HK-2 (cell line): Measurements from ENCODE around the gene IMPA2.
"Not testable (repeated sequence)": the region's sequence is repeated elsewhere in the genome, so short reads cannot be mapped to it uniquely, and the experiment has no call there.

ENCODE experiments used
- DNase-seq: peaks from one replicate; pipeline ENCODE4 v3.0.0-alpha.2; 2018; ENCODE audit not compliant: unreplicated experiment

Gene IMPA2

DNA sequence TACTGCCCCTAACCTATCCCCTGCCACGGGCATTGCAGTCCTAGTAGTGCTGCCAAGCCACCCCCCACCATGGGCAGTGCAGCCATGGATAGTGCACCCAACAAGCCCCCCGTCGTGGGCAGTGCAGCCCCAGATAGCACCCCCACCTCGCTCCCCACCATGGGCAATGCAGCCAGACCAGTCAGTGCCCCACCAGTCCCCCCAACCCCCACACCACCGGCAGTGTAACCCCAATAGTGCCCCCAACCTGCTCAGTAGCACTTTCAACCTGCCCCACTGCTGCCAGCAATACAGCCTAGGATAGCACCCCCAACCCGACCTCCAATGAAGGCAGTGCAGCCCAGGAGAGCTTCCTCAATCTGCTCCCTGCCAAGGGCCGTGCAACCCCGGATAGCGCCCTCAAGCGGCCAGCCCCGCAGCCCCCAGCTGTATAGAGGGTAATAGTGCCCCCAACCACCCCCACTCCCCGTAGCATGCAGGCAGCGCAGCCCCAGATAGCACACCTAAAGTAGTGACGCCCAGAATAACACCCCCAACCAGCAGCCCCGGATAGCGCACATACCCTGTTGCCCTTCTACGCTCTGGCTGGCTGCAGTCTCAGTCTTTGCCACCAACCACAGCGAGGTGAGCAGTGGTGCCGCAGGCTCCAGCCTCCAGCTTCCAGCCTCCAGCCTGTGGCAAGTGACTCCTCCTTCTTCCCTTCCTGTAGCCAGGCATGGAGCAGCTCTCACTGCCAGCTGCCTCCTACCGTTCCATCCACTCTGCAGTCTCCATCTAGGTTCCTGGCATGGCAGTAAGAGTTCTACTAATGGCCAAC is 66.9 kb downstream of the IMPA2 start:
- DNase-seq: no peak

- DNase-seq: no peak
Observed at GRCh38 chr18:12048827-12049175, 67.5 kb downstream of the IMPA2 start.

DNA sequence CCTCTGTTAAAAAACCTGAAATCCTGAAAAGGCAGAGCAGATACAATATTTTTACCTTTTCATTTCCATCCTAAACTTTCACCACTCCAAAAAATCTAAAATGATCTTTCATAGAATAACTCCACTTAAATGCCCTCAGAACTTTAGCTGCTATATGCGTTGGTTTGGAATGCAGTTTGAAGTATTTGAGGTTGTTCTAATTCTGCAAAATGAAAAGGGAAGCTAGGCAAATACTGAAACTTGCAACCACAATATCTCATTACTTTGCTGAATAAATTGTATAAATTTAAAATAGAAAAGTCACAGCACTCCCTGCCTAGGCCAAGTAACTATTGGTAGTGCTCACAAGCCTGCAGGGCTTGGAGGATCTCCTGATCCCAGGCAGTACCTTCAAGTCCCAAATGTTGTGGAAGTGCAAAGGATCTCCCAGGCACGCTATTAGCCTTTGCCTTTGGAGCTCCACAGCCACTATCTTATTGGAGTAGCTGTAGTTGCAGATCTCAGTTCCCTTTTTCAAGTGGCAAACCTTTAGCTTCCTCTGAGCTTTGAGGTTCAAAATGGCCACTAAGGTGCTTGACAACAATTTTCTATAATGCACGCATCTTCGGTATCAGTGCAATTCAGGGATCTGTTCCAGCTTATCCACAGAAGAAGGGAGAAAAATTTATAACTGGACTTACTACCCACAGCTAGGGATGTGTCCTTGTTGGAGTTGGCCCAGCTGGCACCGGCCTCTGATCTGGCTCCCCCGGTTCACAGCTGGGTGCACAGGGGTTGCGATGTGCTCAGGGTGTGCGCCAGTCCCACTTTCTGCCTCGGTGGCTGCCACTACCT is 68.9 kb downstream of the IMPA2 start:
- DNase-seq: no peak

GRCh38 chr18:12052866-12053265 is 71.6 kb downstream of the IMPA2 start:
- DNase-seq: no peak

DNA sequence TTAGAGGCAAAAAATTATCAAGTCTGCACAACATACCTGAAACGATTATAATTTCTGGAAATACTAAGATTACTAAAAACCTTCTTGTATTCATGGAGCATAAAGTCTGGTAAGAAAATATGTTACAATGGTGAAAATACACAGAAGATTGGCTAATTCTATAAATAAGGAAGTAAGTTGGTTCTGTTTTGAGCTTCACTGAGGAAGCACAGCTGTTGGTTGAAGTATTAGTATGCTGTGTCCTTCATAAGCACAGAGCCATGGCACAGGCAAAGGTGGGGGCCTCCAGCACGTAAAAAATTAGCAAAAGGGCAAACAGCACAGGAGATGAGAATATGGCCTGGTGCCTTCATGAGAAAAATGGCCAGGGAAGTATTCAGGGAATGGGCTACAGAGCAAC is 72.0 kb downstream of the IMPA2 start:
- no peak for DNase-seq

DNA sequence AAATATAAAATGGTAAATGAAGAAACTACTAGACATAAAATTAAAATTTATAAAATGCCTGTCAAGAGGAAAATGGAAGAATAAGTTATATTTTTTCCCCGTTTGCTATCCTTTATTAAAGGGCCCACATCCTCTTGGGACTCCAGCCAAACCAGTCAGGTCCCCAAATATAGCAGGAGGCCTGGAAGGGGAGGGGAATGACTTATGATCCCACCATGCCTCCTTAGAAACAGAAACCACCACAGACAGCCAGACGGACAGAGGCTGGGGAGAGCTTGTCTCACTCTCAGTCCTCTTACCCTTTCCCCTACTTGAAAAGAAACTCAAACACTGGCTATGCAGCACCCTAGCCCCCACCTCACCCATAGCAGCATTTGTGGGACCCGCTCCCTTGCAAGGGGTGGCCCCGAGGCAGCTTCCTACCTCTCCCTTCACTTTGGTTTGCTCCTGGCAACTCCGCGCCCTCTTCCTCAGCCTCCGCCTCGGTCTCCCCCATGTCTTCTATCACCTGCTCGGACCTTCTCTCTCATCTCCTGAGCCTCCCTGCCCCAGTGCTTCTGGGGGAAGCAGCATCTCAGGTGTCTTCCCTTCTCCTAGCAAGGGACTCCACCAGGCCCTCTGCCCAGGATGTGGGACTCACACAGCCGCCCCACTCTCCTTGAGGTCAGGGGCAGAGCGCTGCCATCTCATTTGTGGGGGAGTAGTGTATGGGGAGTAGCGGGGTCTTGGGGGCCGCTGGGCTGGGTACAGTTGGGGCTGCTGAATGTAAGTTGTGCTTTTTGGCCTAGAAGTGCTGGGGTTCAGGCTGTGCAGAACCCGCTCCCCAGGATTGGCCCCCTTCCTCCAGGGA is 75.0 kb downstream of the IMPA2 start:
- DNase-seq: no peak

GRCh38 chr18:12056884-12057402 is 75.6 kb downstream of the IMPA2 start:
- DNase-seq: no peak

DNA sequence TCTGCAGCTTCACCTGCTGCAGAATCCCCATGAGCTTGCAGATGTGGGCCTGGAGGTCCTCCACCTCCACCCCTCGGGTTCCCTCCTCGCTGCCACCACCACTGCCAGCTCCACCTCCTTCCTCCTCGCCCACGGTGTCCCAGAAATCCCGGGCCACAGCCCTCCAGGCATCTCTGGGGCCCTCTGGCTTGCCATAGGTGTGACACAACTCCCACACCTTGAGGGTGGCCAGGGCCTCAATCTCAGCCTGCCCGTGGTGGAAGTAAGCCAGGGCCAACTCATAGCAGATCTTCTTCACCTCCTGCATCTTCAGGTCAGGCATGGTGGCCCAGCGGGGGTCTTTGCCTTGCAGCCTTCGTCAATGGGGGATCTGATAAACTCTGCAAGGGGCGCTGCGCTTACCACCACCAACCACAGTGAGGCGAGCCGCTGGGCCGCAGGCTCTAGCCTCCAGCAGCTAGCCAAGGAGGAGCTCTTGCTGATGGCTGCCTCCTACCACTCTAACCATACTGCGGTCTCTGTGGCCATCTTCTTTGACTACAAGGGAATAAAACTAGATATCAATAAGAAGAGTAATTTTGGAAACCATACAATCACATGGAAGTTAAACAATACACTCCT is 76.2 kb downstream of the IMPA2 start:
- DNase-seq: no peak

DNA sequence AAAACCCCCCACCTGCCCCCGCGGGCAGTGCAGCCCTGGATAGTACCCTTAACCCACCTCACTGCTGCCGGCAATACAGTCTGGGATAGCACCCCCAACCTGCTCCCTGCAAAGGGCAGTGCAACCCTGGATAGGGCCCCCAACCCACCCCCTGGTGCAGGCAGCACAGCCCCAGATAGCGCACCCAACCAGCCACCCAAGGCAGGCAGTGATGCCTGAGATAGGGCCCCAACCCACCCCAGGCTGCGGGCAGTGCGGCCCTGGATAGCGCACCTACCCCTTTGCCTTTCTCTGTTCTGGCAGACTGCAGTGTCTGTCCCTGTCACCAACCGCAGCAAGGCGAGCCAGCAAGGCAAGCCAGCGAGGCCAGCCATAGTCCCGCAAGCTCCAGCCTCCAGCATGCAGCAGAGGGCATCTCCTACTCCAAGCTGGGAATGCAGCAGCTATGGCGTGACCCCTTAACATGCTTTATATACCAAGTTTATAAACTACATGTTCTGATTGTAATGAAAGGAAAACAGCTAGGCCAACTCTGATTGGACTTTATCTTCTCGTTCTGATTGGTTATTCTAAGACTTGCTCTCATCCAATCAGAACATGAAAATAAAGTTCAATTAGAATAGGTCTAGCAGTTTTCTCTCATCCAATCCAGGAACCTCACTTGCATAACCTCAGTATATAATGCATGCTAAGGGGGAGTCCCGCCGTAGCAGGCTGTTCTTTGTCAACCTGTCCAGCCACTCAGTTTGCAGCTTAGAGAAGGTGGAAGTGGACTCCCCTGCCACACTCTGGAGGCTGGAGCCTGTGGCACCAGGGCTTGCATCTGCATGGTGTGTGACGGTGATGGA is 78.3 kb downstream of the IMPA2 start:
- DNase-seq: no peak

- no peak for DNase-seq
Observed at GRCh38 chr18:12060182-12060870, 79.0 kb downstream of the IMPA2 start.

- DNase-seq: no peak
Observed at GRCh38 chr18:12061685-12062084, 80.4 kb downstream of the IMPA2 start.

GRCh38 chr18:12062974-12063373 is 81.7 kb downstream of the IMPA2 start:
- no peak for DNase-seq

- DNase-seq: no peak
Observed at GRCh38 chr18:12064086-12064763, 82.9 kb downstream of the IMPA2 start.

GRCh38 chr18:12065397-12065796 is 84.1 kb downstream of the IMPA2 start:
- DNase-seq: no peak

DNA sequence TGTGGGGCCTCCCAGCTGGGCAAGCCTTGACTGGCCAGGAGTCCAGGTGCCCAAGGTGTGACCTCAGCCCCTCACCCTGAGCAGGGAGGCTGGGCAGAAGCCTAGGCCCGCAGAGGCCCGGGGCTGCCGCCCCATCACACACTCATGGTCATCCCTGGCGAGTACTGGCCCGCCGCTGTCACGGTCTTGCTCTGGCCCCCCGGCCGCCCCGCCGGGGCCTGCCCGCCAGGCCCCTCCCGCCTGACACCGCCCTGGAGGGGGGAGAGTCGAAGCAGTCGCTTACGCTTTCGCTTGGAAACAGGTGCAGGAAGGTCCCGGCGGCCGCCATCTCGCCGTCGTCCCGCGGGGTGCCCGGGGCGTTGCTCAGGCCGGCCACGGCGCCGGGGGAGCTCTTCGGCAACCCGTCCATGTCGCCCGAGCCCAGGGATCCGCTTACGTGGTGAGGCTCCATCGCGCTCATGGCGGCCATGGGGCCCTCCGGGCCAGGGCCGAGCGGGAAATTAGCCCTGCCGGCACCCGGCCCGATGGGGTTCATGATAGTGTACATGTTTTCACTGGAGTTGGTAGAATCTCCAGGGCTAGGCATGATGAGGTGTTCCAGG is 85.7 kb downstream of the IMPA2 start:
- DNase-seq: no peak

DNA sequence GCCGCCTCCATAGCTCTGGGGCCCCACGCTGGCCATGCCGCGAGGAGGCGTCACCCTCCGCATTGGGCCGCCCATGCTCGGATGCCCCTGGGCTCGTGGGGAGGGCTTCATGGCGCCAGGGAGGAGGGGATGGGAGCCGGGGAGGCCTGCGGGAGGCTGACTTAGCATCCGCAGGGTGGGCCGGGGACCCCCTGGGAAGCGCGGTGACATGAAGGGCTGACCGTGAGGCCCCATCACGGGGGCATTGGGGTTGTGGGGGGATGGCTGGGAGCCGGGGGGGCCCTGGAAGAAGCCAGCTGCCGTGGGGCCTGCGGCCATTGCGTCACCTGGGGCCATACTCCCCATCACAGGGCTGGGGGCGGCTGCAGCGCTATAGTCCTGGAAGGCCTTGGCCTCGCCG is 86.4 kb downstream of the IMPA2 start:
- no peak for DNase-seq

DNA sequence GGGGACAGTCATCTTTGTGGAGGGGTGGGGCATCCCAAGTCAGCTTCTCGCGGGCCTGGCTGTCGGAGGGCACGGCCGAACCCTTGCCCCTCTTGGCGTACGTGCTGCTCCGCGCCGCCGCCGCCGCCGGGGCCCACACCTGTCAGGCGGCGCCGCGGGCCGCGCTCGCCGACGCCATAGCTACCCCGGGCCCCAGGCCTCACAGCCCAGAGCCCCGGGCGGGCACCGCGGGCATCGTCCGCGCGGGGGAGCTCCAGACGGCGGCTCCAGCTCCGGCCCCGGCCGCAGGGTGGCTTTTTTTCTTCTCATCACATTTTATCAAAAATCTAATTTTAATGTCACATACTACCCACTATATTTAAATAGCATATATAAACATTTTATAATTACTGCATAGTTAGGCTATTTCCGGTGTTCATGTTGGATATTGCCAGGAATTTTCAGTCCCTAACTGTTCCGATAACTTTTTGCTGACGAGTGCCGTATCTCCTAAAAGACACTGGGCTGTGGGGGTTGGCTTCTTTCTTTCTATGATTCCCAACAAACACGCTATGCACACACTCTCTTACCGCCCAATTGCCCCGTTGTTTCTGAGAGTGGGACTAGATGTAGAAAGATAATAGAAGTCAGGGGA is 87.1 kb downstream of the IMPA2 start:
- not testable (repeated sequence) for DNase-seq

- DNase-seq: no peak
Observed at GRCh38 chr18:12068950-12069320, 87.6 kb downstream of the IMPA2 start.

- not testable (repeated sequence) for DNase-seq
Observed at GRCh38 chr18:12071066-12071465, 89.8 kb downstream of the IMPA2 start.
